H1 (cell line): ENCODE data around the gene GNG13. TPM values are rescaled to one million over a fixed set of nuclear protein-coding genes. Genes with fewer than 3 reads are reported as not detected.
"Not testable (repeated sequence)": the region's sequence is repeated elsewhere in the genome, so short reads cannot be mapped to it uniquely, and the experiment has no call there.

Experiments used
- CTCF ChIA-PET: fragments of 300-600 bp; sonication (Branson Sonifier 250); formaldehyde crosslinking; loops from one replicate; lab custom pipeline; 2021; ENCODE audit not compliant: partially characterized antibody; lab: Charles Lee
- POLR2A ChIA-PET: fragments of 300-600 bp; sonication (Branson Sonifier 250); formaldehyde crosslinking; loops from one replicate; lab custom pipeline; 2021; ENCODE audit warnings: inconsistent platforms; ENCODE audit not compliant: partially characterized antibody; lab: Charles Lee
- DNase-seq, 2 experiments: peaks; one replicate each; pipeline versions ENCODE4 v3.0.0 to v3.0.0-alpha.2; 2010 to 2022; ENCODE audit warnings: low spot score in 2 of 2, low read depth in 1 of 2, mixed read lengths in 1 of 2
- FAIRE-seq: peaks from 2 replicates; lab custom pipeline; 2011; peaks lifted over from hg19 to GRCh38; lab: Jason Lieb, UNC
- H2AFZ ChIP-seq: 2 replicates; pipeline ENCODE4 v1.8.1; 2012; ENCODE audit warnings: low read length, inconsistent platforms
- H2AK5ac ChIP-seq: 2 replicates; pipeline ENCODE4 v1.6.1; 2013; ENCODE audit warnings: low read depth, low read length
- H2BK120ac ChIP-seq: replicated peaks from 2 replicates; pipeline ENCODE3; 2013; ENCODE audit warnings: low read depth, low read length, inconsistent platforms
- H2BK12ac ChIP-seq: 2 replicates; pipeline ENCODE4 v1.6.1; 2013; ENCODE audit warnings: low read depth, low read length
- H2BK15ac ChIP-seq: 2 replicates; pipeline ENCODE4 v1.6.1; 2013; ENCODE audit warnings: low read length
- H2BK20ac ChIP-seq: 2 replicates; pipeline ENCODE4 v1.6.1; 2013; ENCODE audit warnings: low read length
- H2BK5ac ChIP-seq: 2 replicates; pipeline ENCODE4 v1.6.1; 2013; ENCODE audit warnings: low read depth, low read length
- H3K14ac ChIP-seq: 2 replicates; pipeline ENCODE4 v1.6.1; 2013; ENCODE audit warnings: inconsistent platforms; ENCODE audit not compliant: insufficient read length
- H3K18ac ChIP-seq: 2 replicates; pipeline ENCODE4 v1.6.1; 2013; ENCODE audit warnings: low read length; ENCODE audit errors: extremely low read depth
- H3K23ac ChIP-seq: 2 replicates; pipeline ENCODE4 v1.6.1; 2013; ENCODE audit warnings: inconsistent platforms; ENCODE audit not compliant: insufficient read length
- H3K23me2 ChIP-seq: 2 replicates; pipeline ENCODE4 v1.6.1; 2013; ENCODE audit warnings: low read depth, low read length
- H3K27ac ChIP-seq: 2 replicates; pipeline ENCODE4 v1.6.1; 2011; ENCODE audit warnings: low read depth, low read length, inconsistent platforms
- H3K27me3 ChIP-seq, 4 experiments: replicated peaks in 1 of 4; 1 replicate in 1 of 4; 2 replicates in 3 of 4; pipeline versions ENCODE4 v1.6.1 to v1.8.1; 2011 to 2013; ENCODE audit warnings: low read length in 3 of 4, mild to moderate bottlenecking in 3 of 4, inconsistent platforms in 2 of 4, mixed read lengths in 2 of 4, moderate library complexity in 1 of 4; ENCODE audit not compliant: control insufficient read depth in 3 of 4, insufficient read depth in 3 of 4; ENCODE audit errors: extremely low read depth in 1 of 4
- H3K36me3 ChIP-seq, 4 experiments: 2 replicates each; pipeline versions ENCODE4 v1.6.1 to v1.8.1; 2011 to 2013; ENCODE audit warnings: mild to moderate bottlenecking in 4 of 4, low read length in 3 of 4, moderate library complexity in 2 of 4, control low read depth in 1 of 4, inconsistent platforms in 1 of 4; ENCODE audit not compliant: insufficient read depth in 4 of 4, control insufficient read depth in 2 of 4
- H3K4ac ChIP-seq: replicated peaks from 2 replicates; pipeline ENCODE3; 2013; ENCODE audit warnings: low read length, low read depth, mixed read lengths, inconsistent platforms; ENCODE audit not compliant: insufficient read length
- H3K4me1 ChIP-seq, 4 experiments: replicated peaks in 1 of 4; 1 replicate in 1 of 4; 2 replicates in 3 of 4; pipeline versions ENCODE4 v1.6.1 to v1.8.1; 2011 to 2013; ENCODE audit warnings: low read length in 3 of 4, inconsistent platforms in 2 of 4, mixed read lengths in 1 of 4; ENCODE audit not compliant: insufficient read depth in 4 of 4, control insufficient read depth in 3 of 4
- H3K4me2 ChIP-seq, 2 experiments: 2 replicates each; pipeline versions ENCODE4 v1.6.1 to v1.8.1; 2011 to 2013; ENCODE audit warnings: low read depth in 2 of 2, low read length in 2 of 2, control low read depth in 1 of 2, inconsistent platforms in 1 of 2, mild to moderate bottlenecking in 1 of 2; ENCODE audit not compliant: insufficient read depth in 1 of 2
- H3K4me3 ChIP-seq, 4 experiments: fragments of 200-600, 300-600 bp in 1 of 4; sonication (generic), shearing (Covaris generic), sonication (Bioruptor Twin) in 1 of 4; 2 replicates each; pipeline versions ENCODE4 v1.5.1 to v1.8.1; 2011 to 2016; ENCODE audit warnings: low read length in 4 of 4, low read depth in 3 of 4, control low read depth in 2 of 4, inconsistent platforms in 2 of 4, mild to moderate bottlenecking in 2 of 4, mixed read lengths in 1 of 4, moderate library complexity in 1 of 4; ENCODE audit not compliant: insufficient read depth in 2 of 4; ENCODE audit errors: extremely low read depth in 1 of 4
- H3K56ac ChIP-seq: replicated peaks from 2 replicates; pipeline ENCODE3; 2013; ENCODE audit warnings: low read depth, mild to moderate bottlenecking, mixed read lengths, low read length, inconsistent platforms; ENCODE audit not compliant: insufficient read length
- H3K79me1 ChIP-seq: 2 replicates; pipeline ENCODE4 v1.6.1; 2013; ENCODE audit warnings: low read depth, low read length, control low read depth
- H3K79me2 ChIP-seq, 2 experiments: 2 replicates each; pipeline versions ENCODE4 v1.6.1 to v1.8.1; 2012 to 2013; ENCODE audit warnings: low read length in 2 of 2, mild to moderate bottlenecking in 2 of 2, inconsistent platforms in 1 of 2; ENCODE audit not compliant: insufficient read depth in 2 of 2, control insufficient read depth in 1 of 2
- H3K9ac ChIP-seq, 4 experiments: replicated peaks in 1 of 4; 1 replicate in 1 of 4; 2 replicates in 3 of 4; pipeline versions ENCODE4 v1.6.1 to v1.8.1; 2011 to 2013; ENCODE audit warnings: low read depth in 3 of 4, low read length in 3 of 4, control low read depth in 2 of 4, mild to moderate bottlenecking in 2 of 4, moderate library complexity in 2 of 4, inconsistent platforms in 1 of 4; ENCODE audit errors: extremely low read depth in 1 of 4
- H3K9me3 ChIP-seq, 2 experiments: 2 replicates each; pipeline versions ENCODE4 v1.6.1 to v1.8.1; 2012 to 2013; ENCODE audit warnings: mild to moderate bottlenecking in 2 of 2, moderate library complexity in 2 of 2, control low read depth in 1 of 2, inconsistent platforms in 1 of 2, low read depth in 1 of 2, low read length in 1 of 2, mixed read lengths in 1 of 2; ENCODE audit not compliant: insufficient read depth in 2 of 2
- H4K20me1 ChIP-seq, 2 experiments: replicated peaks in 1 of 2; 2 replicates each; pipeline versions ENCODE3 to v1.8.1; 2011 to 2013; ENCODE audit warnings: inconsistent platforms in 2 of 2, low read length in 2 of 2, mild to moderate bottlenecking in 1 of 2; ENCODE audit not compliant: insufficient read depth in 2 of 2, control insufficient read depth in 1 of 2
- H4K5ac ChIP-seq: 2 replicates; pipeline ENCODE4 v1.6.1; 2013; ENCODE audit warnings: low read length, low read depth, mixed read lengths, inconsistent platforms; ENCODE audit not compliant: insufficient read length
- H4K8ac ChIP-seq: 2 replicates; pipeline ENCODE4 v1.8.0; 2013; ENCODE audit warnings: mild to moderate bottlenecking, moderate library complexity, low read length, inconsistent platforms; ENCODE audit not compliant: insufficient read depth; ENCODE audit errors: extremely low read depth
- H4K91ac ChIP-seq: replicated peaks from 2 replicates; pipeline ENCODE3; 2013; ENCODE audit warnings: low read length, mixed read lengths, inconsistent platforms; ENCODE audit not compliant: insufficient read length
- FOSL1 ChIP-seq: IDR thresholded peaks from 2 replicates; pipeline ENCODE4 v1.6.1; 2011; ENCODE audit warnings: mild to moderate bottlenecking, low read depth, low read length, moderate library complexity; ENCODE audit not compliant: insufficient read depth
- HDAC6 ChIP-seq: IDR thresholded peaks from one replicate; pipeline ENCODE4 v1.7.1; 2012; ENCODE audit warnings: low read depth, mild to moderate bottlenecking, inconsistent platforms, low read length, moderate library complexity
- POLR2A ChIP-seq, 2 experiments: IDR thresholded peaks; 1 replicate in 1 of 2; 2 replicates in 1 of 2; pipeline ENCODE4 v1.6.1; 2011; ENCODE audit warnings: low read depth in 2 of 2, low read length in 2 of 2, mild to moderate bottlenecking in 2 of 2; ENCODE audit errors: control extremely low read depth in 1 of 2
- SUZ12 ChIP-seq: fragments of 200-600 bp; sonication (generic); IDR thresholded peaks from 2 replicates; pipeline ENCODE4 v1.6.1; 2012; ENCODE audit warnings: mild to moderate bottlenecking, inconsistent platforms, low read length, moderate library complexity, mixed read lengths
- WGBS, 2 experiments: shearing (Covaris generic) in 1 of 2; methylation state at CpG; one replicate each; pipeline versions ENCODE4 v1.1.6 to v1.1.7; 2013 to 2015; ENCODE audit warnings: low lambda C conversion rate in 2 of 2, mixed read lengths in 2 of 2, inconsistent platforms in 1 of 2, low coverage in 1 of 2, missing lambda C conversion rate in 1 of 2; ENCODE audit not compliant: insufficient replicate concordance in 2 of 2, insufficient coverage in 1 of 2, insufficient read length in 1 of 2; ENCODE audit errors: extremely low coverage in 1 of 2, missing lambda C conversion rate in 1 of 2; 5-methylcytosine and 5-hydroxymethylcytosine counted together
- polyA plus RNA-seq, 7 experiments: library from polyadenylated mRNA; depleted of rRNA in 3 of 7; stranded (reverse) in 5 of 7; unstranded in 2 of 7; fragments of >200 nt in 5 of 7; fragments of 200-250 nt in 2 of 7; gene quantifications; 1 replicate in 5 of 7; 2 replicates in 1 of 7; 4 replicates in 1 of 7; pipeline versions ENCODE4 v1.2.1 to v1.2.3, GENCODE V29; 2011 to 2013; ENCODE audit warnings: missing spikeins in 2 of 7, mixed read lengths in 2 of 7
- total RNA-seq: library from RNA; stranded (reverse); fragmentation: NEBNext Ultra II Directional; extraction: Animal tissue kit (Norgen Biotek cat#: 25700); gene quantifications from 2 replicates; pipeline ENCODE4 v1.2.1, GENCODE V29; 2021

The GNG13 gene
- total and polyA plus RNA-seq, 2 of the 8 experiments (the other 6 are each of a cell fraction or from before 2014, with no cell fraction given), result not detected

GRCh38 chr16:776824-777223 is 23.7 kb downstream of the GNG13 start (continued):
- no peak for TF ChIP-seq SUZ12
- no peak for TF ChIP-seq POLR2A (IDR thresholded peaks at IDR 0.05; ENCODE audit: control extremely low read depth in 1 of 2, low read depth in 2 of 2, low read length in 2 of 2)
- no peak for TF ChIP-seq HDAC6
- TF ChIP-seq FOSL1, result no peak

GRCh38 chr16:776298-776697 is 24.2 kb downstream of the GNG13 start:
- not testable (repeated sequence) for FAIRE-seq, H3K23ac ChIP-seq, H3K4ac ChIP-seq, H3K9ac ChIP-seq, H2BK120ac ChIP-seq, H4K20me1 ChIP-seq, H3K4me3 ChIP-seq, DNase-seq, H3K9me3 ChIP-seq, H3K23me2 ChIP-seq, H4K8ac ChIP-seq, H3K27me3 ChIP-seq, H3K4me2 ChIP-seq, H2BK5ac ChIP-seq, H3K79me2 ChIP-seq, H3K14ac ChIP-seq, H4K91ac ChIP-seq, H4K5ac ChIP-seq, H3K36me3 ChIP-seq, H3K4me1 ChIP-seq, H3K18ac ChIP-seq, H3K27ac ChIP-seq, H3K56ac ChIP-seq, H2AK5ac ChIP-seq, H2BK15ac ChIP-seq, H2BK20ac ChIP-seq, H2BK12ac ChIP-seq, H3K79me1 ChIP-seq, H2AFZ ChIP-seq
- ChIA-PET POLR2A (interaction anchor here (0.7 to 2.1 kb wide), 6 partner anchors 9 to 46 kb away, joined by 3 to 7 read pairs (median 4); no protein-coding TSS in a partner anchor), CTCF (interaction anchor here (0.8 to 6.0 kb wide), 5 partner anchors 9 to 63 kb away, joined by 4 to 35 read pairs (median 5); partner anchors contain the start of gene CIAO3)
- 91% methylated on average over 10 of the region's 10 CpGs; no CpG with 5 or more reads in 1 of the 2 experiments for WGBS, 2 experiments
